ENCODE measurements around the gene SEMA4C.

The SEMA4C gene

GRCh38 chr2:96839875-96840850 lies 29.7 kb downstream of the SEMA4C start:
- DNase-seq = no peak

GRCh38 chr2:96839293-96839874 lies 30.5 kb downstream of the SEMA4C start:
- DNase-seq = no peak

- DNase-seq = no peak
Observed at GRCh38 chr2:96838345-96839292, 31.3 kb downstream of the SEMA4C start.

- no peak for DNase-seq
Observed at GRCh38 chr2:96837575-96837974, 32.3 kb downstream of the SEMA4C start.

- no peak for DNase-seq
Observed at GRCh38 chr2:96835830-96836229, 34.0 kb downstream of the SEMA4C start.

GRCh38 chr2:96832754-96833507 lies 36.9 kb downstream of the SEMA4C start:
- no peak for DNase-seq

- no peak for DNase-seq
Observed at GRCh38 chr2:96832408-96832753, 37.5 kb downstream of the SEMA4C start.

- no peak for DNase-seq
Observed at GRCh38 chr2:96831679-96832078, 38.2 kb downstream of the SEMA4C start.

GRCh38 chr2:96830044-96830562 lies 39.8 kb downstream of the SEMA4C start:
- no peak for DNase-seq

- DNase-seq = no peak
Observed at GRCh38 chr2:96828874-96829273, 41.0 kb downstream of the SEMA4C start.

GRCh38 chr2:96828436-96828835 lies 41.4 kb downstream of the SEMA4C start:
- no peak for DNase-seq

GRCh38 chr2:96826546-96827278 lies 43.2 kb downstream of the SEMA4C start:
- DNase-seq = no peak

- no peak for DNase-seq
Observed at GRCh38 chr2:96825057-96825456, 44.8 kb downstream of the SEMA4C start.

GRCh38 chr2:96824079-96824870 lies 45.6 kb downstream of the SEMA4C start:
- DNase-seq = no peak

- no peak for DNase-seq
Observed at GRCh38 chr2:96823198-96823597, 46.7 kb downstream of the SEMA4C start.

GRCh38 chr2:96822786-96823185 lies 47.1 kb downstream of the SEMA4C start:
- DNase-seq = no peak

- DNase-seq = no peak
Observed at GRCh38 chr2:96821113-96821675, 48.7 kb downstream of the SEMA4C start.

GRCh38 chr2:96819876-96820511 lies 49.9 kb downstream of the SEMA4C start:
- no peak for DNase-seq

- DNase-seq = no peak
Observed at GRCh38 chr2:96819128-96819875, 50.6 kb downstream of the SEMA4C start.

Measured in DMS 273 treated with DMSO at 0.1 percent for 48 hours (cell line).